Non-pigmented ciliary epithelial cell (primary cell): ENCODE measurements around the gene RBM6.
"Not testable (repeated sequence)": the region's sequence is repeated elsewhere in the genome, so short reads cannot be mapped to it uniquely, and the experiment has no call there.

ENCODE experiments used
- DNase-seq: peaks from one replicate; pipeline ENCODE4 v3.0.0-alpha.2; 2010; ENCODE audit warnings: low read depth

The RBM6 gene

GRCh38 chr3:49976942-49977341 is 37.0 kb downstream of the RBM6 start:
- no peak for DNase-seq

GRCh38 chr3:49984394-49984793 is 44.4 kb downstream of the RBM6 start:
- DNase-seq = no peak

- no peak for DNase-seq
These were observed 52.4 kb downstream of the RBM6 start for GRCh38 chr3:49992326-49992725.

GRCh38 chr3:49994476-49994875 is 54.5 kb downstream of the RBM6 start:
- DNase-seq = no peak

- DNase-seq = no peak
These were observed 56.1 kb downstream of the RBM6 start for GRCh38 chr3:49996016-49996415.

- no peak for DNase-seq
These were observed 57.9 kb downstream of the RBM6 start for GRCh38 chr3:49997862-49998261.

- no peak for DNase-seq
These were observed 58.4 kb downstream of the RBM6 start for GRCh38 chr3:49998326-49998725.

- DNase-seq = no peak
These were observed 61.6 kb downstream of the RBM6 start for GRCh38 chr3:50001511-50001910.

- no peak for DNase-seq
These were observed 63.3 kb downstream of the RBM6 start for GRCh38 chr3:50003216-50003615.

GRCh38 chr3:50003824-50004223 is 63.9 kb downstream of the RBM6 start:
- no peak for DNase-seq

- no peak for DNase-seq
These were observed 69.0 kb downstream of the RBM6 start for GRCh38 chr3:50008931-50009330.

GRCh38 chr3:50010959-50011358 is 71.0 kb downstream of the RBM6 start:
- no peak for DNase-seq

- DNase-seq = no peak
These were observed 76.0 kb downstream of the RBM6 start for GRCh38 chr3:50015918-50016317.

GRCh38 chr3:50028346-50028745 is 88.4 kb downstream of the RBM6 start:
- peak; percentile 57 for DNase-seq

GRCh38 chr3:50031201-50031600 is 91.3 kb downstream of the RBM6 start:
- not testable (repeated sequence) for DNase-seq

- DNase-seq = no peak
These were observed 105.0 kb downstream of the RBM6 start for GRCh38 chr3:50044976-50045375.

GRCh38 chr3:50047426-50047825 is 107.5 kb downstream of the RBM6 start:
- no peak for DNase-seq

GRCh38 chr3:50050361-50050760 is 110.4 kb downstream of the RBM6 start:
- DNase-seq = peak; percentile 48

- no peak for DNase-seq
These were observed 117.8 kb downstream of the RBM6 start for GRCh38 chr3:50057756-50058155.

- peak; percentile 34 for DNase-seq
These were observed 128.2 kb downstream of the RBM6 start for GRCh38 chr3:50068134-50068533.

- DNase-seq = no peak
These were observed 138.1 kb downstream of the RBM6 start for GRCh38 chr3:50078091-50078490.

- no peak for DNase-seq
These were observed 138.7 kb downstream of the RBM6 start for GRCh38 chr3:50078622-50079021.

- not testable (repeated sequence) for DNase-seq
These were observed 145.0 kb downstream of the RBM6 start for GRCh38 chr3:50084951-50085350.

- DNase-seq = peak; percentile 69
These were observed 149.0 kb downstream of the RBM6 start, which contains the start of gene RBM5 for GRCh38 chr3:50088725-50089608. Gene RBM5 (plus strand): TSS chr3:50088919. CDS start chr3:50090435, 1,516 bp downstream.
